Natural killer cell (primary cell): ENCODE measurements around the gene METTL17. TPM values are rescaled to one million over a fixed set of nuclear protein-coding genes. Genes with fewer than 3 reads are reported as not detected.

Experiments used
- ATAC-seq, 3 donors: fragments of 150-1000 bp in 2 of 3; fragments of 200-7000 bp in 1 of 3; cut with Tn5 transposase; 1 replicate in 1 of 3; 2 replicates in 2 of 3; pipeline ENCODE4 v1.10.0; 2021; ENCODE audit warnings: mild to moderate bottlenecking in 2 of 3, moderate library complexity in 2 of 3
- DNase-seq, 2 donors: peaks; one replicate each; pipeline versions ENCODE4 v3.0.0 to v3.0.0-alpha.2; 2013 to 2021; ENCODE audit warnings: mixed read lengths in 1 of 2
- H3K27ac ChIP-seq: one replicate; pipeline ENCODE4 v1.5.1; 2013; ENCODE audit warnings: mild to moderate bottlenecking, low read length
- H3K27me3 ChIP-seq: one replicate; pipeline ENCODE4 v1.6.1; 2013; ENCODE audit warnings: low read length; ENCODE audit not compliant: control insufficient read depth, insufficient read depth
- H3K36me3 ChIP-seq: one replicate; pipeline ENCODE4 v1.6.1; 2013; ENCODE audit warnings: low read length; ENCODE audit not compliant: control insufficient read depth, insufficient read depth
- H3K4me1 ChIP-seq: one replicate; pipeline ENCODE4 v1.6.1; 2013; ENCODE audit warnings: low read length; ENCODE audit not compliant: control insufficient read depth, insufficient read depth
- H3K4me3 ChIP-seq: one replicate; pipeline ENCODE4 v1.5.1; 2013; ENCODE audit warnings: low read length
- H3K9me3 ChIP-seq: one replicate; pipeline ENCODE4 v1.6.1; 2013; ENCODE audit warnings: low read length; ENCODE audit not compliant: control insufficient read depth, insufficient read depth
- H3K27ac Mint-ChIP-seq, 2 donors: one replicate each; pipeline ENCODE4 v1.8.0; 2022; ENCODE audit warnings: mild to moderate bottlenecking in 2 of 2, mixed read lengths in 2 of 2, moderate library complexity in 1 of 2
- H3K27me3 Mint-ChIP-seq, 2 donors: one replicate each; pipeline ENCODE4 v1.8.0; 2022; ENCODE audit warnings: low read depth in 2 of 2, mixed read lengths in 2 of 2
- H3K36me3 Mint-ChIP-seq: one replicate; pipeline ENCODE4 v1.8.0; 2022; ENCODE audit warnings: mixed read lengths
- H3K4me1 Mint-ChIP-seq, 2 donors: one replicate each; pipeline ENCODE4 v1.8.0; 2022; ENCODE audit warnings: mixed read lengths in 2 of 2
- H3K4me3 Mint-ChIP-seq: one replicate; pipeline ENCODE4 v1.8.0; 2022; ENCODE audit warnings: mild to moderate bottlenecking, moderate library complexity, mixed read lengths
- H3K9me3 Mint-ChIP-seq, 2 donors: one replicate each; pipeline ENCODE4 v1.8.0; 2022; ENCODE audit warnings: mixed read lengths in 2 of 2
- WGBS: methylation state at CpG from one replicate; pipeline ENCODE4 v1.1.7; 2013; ENCODE audit warnings: missing lambda C conversion rate; ENCODE audit not compliant: insufficient coverage; 5-methylcytosine and 5-hydroxymethylcytosine counted together
- intact Hi-C: fragments of 100-400 bp; cut with micrococcal nuclease; formaldehyde crosslinking; loops from one replicate; pipeline ENCODE4 v1.14.2; 2022
- total RNA-seq, 4 donors: library from RNA; stranded (reverse); fragments of 120-200 nt in 1 of 4; gene quantifications; one replicate each; pipeline versions ENCODE4 v1.2.3 to v1.2.4, GENCODE V29; 2013 to 2022
- TF ChIP-seq, protein P1 (sequence below): fragments of 200-600 bp; IDR thresholded peaks from one replicate; pipeline ENCODE4 v1.8.0; 2022; ENCODE audit warnings: antibody characterized with exemption

METTL17 gene
- total RNA-seq, 3 donors from 2014 or later (not counting 1 experiment from before 2014, with no cell fraction given): 62.8 to 79.2 (median 74.1) TPM

DNA sequence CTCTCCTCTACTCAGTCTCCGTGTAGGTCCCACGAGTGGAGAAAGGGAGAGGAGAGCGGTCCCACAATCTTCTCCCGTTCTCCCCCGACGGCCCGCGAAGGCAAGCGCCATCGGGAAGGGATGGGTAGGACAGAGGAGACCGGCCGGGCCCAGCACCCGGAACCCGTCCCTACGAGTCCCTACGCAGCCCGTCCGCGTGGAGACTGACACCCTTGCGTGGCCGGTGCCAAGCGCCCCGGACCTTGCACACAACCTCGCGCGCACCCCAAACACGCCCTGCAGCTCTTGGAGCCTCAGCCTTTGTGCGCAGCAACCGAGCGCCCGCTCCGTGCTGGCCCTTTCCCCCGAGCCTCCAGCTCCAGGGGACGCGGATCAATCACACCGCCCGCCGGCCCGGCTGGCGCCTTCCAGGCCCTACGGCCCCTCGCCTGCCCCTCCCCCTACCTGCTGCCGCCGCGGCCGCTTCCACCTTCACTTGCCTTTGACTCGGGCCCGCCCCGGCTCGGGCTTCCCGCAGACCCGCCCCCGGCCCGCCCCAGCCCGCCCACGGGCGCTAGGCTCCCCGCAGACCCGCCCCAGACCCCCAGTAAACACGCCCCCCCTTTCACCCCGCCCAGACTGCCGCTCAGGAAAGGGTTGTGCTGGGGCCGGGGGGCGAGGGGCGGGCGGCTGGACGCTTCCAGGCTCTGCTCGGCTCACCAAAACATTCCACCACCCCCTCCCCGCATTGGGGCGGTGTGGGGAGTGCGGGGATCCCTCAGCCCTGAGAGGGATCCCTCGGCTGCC lies 35.0 kb downstream of the METTL17 start, which contains the start of gene NDRG2:
NDRG2 (minus strand) TSS at position 477 of the 786 bp plus-strand sequence. CDS start 1,746 bp downstream, outside the sequence.
- peak; percentile 56 to 85 for DNase-seq
- 2% methylated on average over 55 of the region's 72 CpGs for WGBS
- peak within 1 kb of the TSS; percentile 84 for H3K4me3 Mint-ChIP-seq
- no peaks in the 10 kb centered on the region for H3K36me3 Mint-ChIP-seq
- H3K4me1 Mint-ChIP-seq: peaks cover 7 to 13% of the 10 kb centered on the region in 2 donors
- peaks cover 23% of the 10 kb centered on the region for H3K4me1 ChIP-seq
- H3K27ac Mint-ChIP-seq: peak within 1 kb of the TSS in 1 of 2 donors; percentile 67
- H3K27me3 ChIP-seq: peaks cover 2% of the 10 kb centered on the region
- intact Hi-C loops: no loop called here
- H3K9me3 Mint-ChIP-seq: no peaks in the 10 kb centered on the region
- H3K9me3 ChIP-seq: no peaks in the 10 kb centered on the region
- H3K4me3 ChIP-seq: peak within 1 kb of the TSS; percentile 81
- TF ChIP-seq, protein P1, sequence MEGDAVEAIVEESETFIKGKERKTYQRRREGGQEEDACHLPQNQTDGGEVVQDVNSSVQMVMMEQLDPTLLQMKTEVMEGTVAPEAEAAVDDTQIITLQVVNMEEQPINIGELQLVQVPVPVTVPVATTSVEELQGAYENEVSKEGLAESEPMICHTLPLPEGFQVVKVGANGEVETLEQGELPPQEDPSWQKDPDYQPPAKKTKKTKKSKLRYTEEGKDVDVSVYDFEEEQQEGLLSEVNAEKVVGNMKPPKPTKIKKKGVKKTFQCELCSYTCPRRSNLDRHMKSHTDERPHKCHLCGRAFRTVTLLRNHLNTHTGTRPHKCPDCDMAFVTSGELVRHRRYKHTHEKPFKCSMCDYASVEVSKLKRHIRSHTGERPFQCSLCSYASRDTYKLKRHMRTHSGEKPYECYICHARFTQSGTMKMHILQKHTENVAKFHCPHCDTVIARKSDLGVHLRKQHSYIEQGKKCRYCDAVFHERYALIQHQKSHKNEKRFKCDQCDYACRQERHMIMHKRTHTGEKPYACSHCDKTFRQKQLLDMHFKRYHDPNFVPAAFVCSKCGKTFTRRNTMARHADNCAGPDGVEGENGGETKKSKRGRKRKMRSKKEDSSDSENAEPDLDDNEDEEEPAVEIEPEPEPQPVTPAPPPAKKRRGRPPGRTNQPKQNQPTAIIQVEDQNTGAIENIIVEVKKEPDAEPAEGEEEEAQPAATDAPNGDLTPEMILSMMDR: no peak
- H3K27me3 Mint-ChIP-seq: peaks cover 0 to 15% of the 10 kb centered on the region in 2 donors
- peak; percentile 84 to 90 (median 89) for ATAC-seq
- no peaks in the 10 kb centered on the region for H3K36me3 ChIP-seq
- H3K27ac ChIP-seq: no peak within 1 kb of the TSS

DNA sequence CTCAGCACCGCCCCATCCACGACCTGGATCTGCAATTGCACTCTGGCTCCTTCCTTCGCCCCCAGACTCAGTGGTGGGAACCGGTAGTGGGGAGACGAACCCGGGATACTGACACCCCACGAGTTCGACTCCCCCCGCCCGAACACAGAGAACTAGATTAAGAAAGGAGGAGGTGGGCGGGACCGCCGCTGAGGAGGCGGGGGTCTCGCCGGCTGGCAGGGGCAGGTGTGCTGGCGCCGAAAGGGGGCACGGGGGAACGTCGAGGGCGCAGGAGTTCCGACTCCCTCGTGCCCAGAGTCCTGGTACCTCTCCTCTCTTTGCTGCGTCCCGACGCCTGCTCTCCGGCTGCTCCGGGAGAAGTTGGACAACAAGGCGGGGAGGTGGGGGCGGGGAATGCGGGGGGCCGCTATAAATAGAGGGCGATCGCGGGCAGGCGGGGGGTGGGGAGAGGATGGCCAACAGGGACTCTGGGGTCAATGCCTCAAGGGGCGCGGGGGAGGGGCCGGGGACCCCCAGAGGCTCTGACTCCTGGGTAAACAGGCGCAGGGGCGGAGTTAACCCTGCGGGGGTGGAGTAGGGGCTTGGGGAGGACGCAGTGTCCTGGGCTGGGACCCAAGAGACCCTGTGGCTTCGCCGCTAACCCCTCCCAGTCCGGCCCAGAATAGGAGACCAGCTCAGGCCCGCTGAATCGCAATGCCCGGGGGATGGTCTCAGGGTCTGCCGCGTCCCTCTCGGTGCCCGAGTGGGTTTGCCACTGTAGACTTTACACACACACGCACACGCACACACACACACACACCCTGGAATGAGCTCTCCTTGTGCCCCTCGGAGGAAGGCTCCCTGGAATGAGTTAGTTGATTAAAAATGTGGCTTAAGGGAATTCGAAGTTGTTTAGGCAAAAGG lies 35.8 kb downstream of the METTL17 start:
- intact Hi-C loops: no loop called here

DNA sequence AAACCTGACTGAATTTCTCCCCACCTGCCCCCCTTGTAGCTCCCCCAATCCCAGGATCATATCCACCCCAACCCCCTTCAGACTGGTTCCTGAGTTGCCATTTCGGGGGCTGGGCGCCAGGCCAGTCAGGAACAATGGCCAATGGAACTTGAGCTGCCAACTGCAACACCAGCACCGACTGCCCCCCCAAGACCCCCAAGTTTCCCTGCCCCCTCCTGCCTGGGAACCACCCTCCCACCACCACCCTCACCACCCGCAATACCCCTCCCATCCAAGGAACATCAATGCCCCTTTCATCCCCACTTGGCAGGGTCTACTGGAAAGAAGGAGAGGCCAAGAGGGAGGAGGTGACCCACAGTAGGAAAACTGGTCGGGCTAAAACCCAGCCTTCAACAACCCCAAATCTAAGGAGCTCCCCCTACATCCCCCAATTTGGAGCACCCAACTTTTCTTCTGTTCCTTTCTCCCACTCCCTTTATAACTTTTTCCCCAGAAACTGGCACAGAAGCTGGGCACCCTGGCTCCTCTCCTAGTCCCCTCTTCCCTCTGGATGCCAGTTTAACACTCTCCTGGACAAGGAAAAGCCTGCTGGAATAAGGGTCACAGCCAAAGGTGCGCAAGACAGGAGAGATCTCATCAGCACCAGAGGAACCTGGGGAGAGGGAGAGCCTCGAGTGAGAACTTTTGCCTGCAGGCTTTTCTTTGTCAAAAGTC lies 36.7 kb downstream of the METTL17 start:
- peak overlapping the region in 1 of 2 donors; percentile 20 for H3K27ac Mint-ChIP-seq

More for the DNA sequence above, 35.8 kb downstream of the METTL17 start:
- WGBS: 11% methylated on average over 55 of the region's 58 CpGs
- peak overlapping the region in 1 of 2 donors; percentile 67 for H3K27ac Mint-ChIP-seq
- H3K9me3 ChIP-seq: no peaks in the 10 kb centered on the region
- ATAC-seq (no peak), DNase-seq (peak in 1 of 2 donors; percentile 23)
- H3K27ac ChIP-seq: no peak overlapping the region
- peak overlapping the region; percentile 62 for H3K4me3 ChIP-seq
- peak overlapping the region; percentile 84 for H3K4me3 Mint-ChIP-seq
- H3K4me1 Mint-ChIP-seq: peaks cover 7 to 13% of the 10 kb centered on the region in 2 donors
- H3K36me3 Mint-ChIP-seq: no peaks in the 10 kb centered on the region
- TF ChIP-seq, protein P1: no peak
- H3K36me3 ChIP-seq: no peaks in the 10 kb centered on the region
- peaks cover 2% of the 10 kb centered on the region for H3K27me3 ChIP-seq
- H3K9me3 Mint-ChIP-seq: no peaks in the 10 kb centered on the region
- H3K27me3 Mint-ChIP-seq: peaks cover 0 to 15% of the 10 kb centered on the region in 2 donors
- H3K4me1 ChIP-seq: peaks cover 23% of the 10 kb centered on the region

More for the DNA sequence above, 36.7 kb downstream of the METTL17 start:
- no peaks in the 10 kb centered on the region for H3K36me3 Mint-ChIP-seq
- no peaks in the 10 kb centered on the region for H3K9me3 Mint-ChIP-seq
- H3K36me3 ChIP-seq: no peaks in the 10 kb centered on the region
- H3K4me1 ChIP-seq: peaks cover 23% of the 10 kb centered on the region
- H3K4me3 ChIP-seq: no peak overlapping the region
- peak overlapping the region; percentile 65 for H3K4me3 Mint-ChIP-seq
- H3K9me3 ChIP-seq: no peaks in the 10 kb centered on the region
- H3K27me3 Mint-ChIP-seq: peaks cover 0 to 15% of the 10 kb centered on the region in 2 donors
- intact Hi-C loops: no loop called here
- WGBS: 79% methylated on average over 6 of the region's 7 CpGs
- DNase-seq: no peak
- ATAC-seq: no peak
- no peak overlapping the region for H3K27ac ChIP-seq
- peaks cover 7 to 13% of the 10 kb centered on the region in 2 donors for H3K4me1 Mint-ChIP-seq
- H3K27me3 ChIP-seq: peaks cover 2% of the 10 kb centered on the region
- TF ChIP-seq, protein P1: no peak
